HG03196 (cell line): Measurements from ENCODE around the gene ANKRD35.
"Not testable (repeated sequence)": the region's sequence is repeated elsewhere in the genome, so short reads cannot be mapped to it uniquely, and the experiment has no call there.

Experiments used
- ATAC-seq: cut with Tn5 transposase; IDR thresholded peaks from one replicate; pipeline ENCODE4 v1.9.1; 2021; ENCODE audit not compliant: unreplicated experiment

The ANKRD35 gene

GRCh38 chr1:145885738-145886287 is at the start of gene ANKRD35:
ANKRD35 (minus strand) TSS chr1:145885866; CDS start chr1:145885758, 108 bp downstream.
- ATAC-seq, result peak; percentile 96

- not testable (repeated sequence) for ATAC-seq
Measured at GRCh38 chr1:145932522-145933009, 46.9 kb upstream of the ANKRD35 start.

- ATAC-seq, result no peak
Measured at GRCh38 chr1:145927916-145928643, 42.4 kb upstream of the ANKRD35 start.

- peak; percentile 94 for ATAC-seq
Measured at GRCh38 chr1:145927063-145927886, 41.6 kb upstream of the ANKRD35 start, which contains the start of gene RBM8A. RBM8A (minus strand) TSS chr1:145927484; CDS start chr1:145927426, 58 bp downstream.

GRCh38 chr1:145926686-145927062 is 41.0 kb upstream of the ANKRD35 start:
- ATAC-seq, result peak; percentile 3

- no peak for ATAC-seq
Measured at GRCh38 chr1:145922266-145922665, 36.6 kb upstream of the ANKRD35 start.

GRCh38 chr1:145920297-145920696 is 34.6 kb upstream of the ANKRD35 start:
- not testable (repeated sequence) for ATAC-seq

GRCh38 chr1:145918992-145919939 is 33.6 kb upstream of the ANKRD35 start:
- ATAC-seq, result peak; percentile 81

GRCh38 chr1:145918144-145918991 is 32.7 kb upstream of the ANKRD35 start, which contains the start of gene PEX11B:
PEX11B (minus strand) TSS chr1:145918717; CDS start chr1:145918688, 29 bp downstream.
- ATAC-seq, result peak; percentile 74

- no peak for ATAC-seq
Measured at GRCh38 chr1:145917595-145917994, 31.9 kb upstream of the ANKRD35 start.

GRCh38 chr1:145916745-145917144 is 31.1 kb upstream of the ANKRD35 start:
- ATAC-seq, result no peak

GRCh38 chr1:145912128-145912641 is 26.5 kb upstream of the ANKRD35 start:
- no peak for ATAC-seq

GRCh38 chr1:145908653-145909052 is 23.0 kb upstream of the ANKRD35 start:
- no peak for ATAC-seq

GRCh38 chr1:145906954-145907753 is 21.5 kb upstream of the ANKRD35 start:
- no peak for ATAC-seq

GRCh38 chr1:145901312-145902021 is 15.8 kb upstream of the ANKRD35 start:
- ATAC-seq, result no peak

GRCh38 chr1:145898756-145899155 is 13.1 kb upstream of the ANKRD35 start:
- no peak for ATAC-seq

- ATAC-seq, result no peak
Measured at GRCh38 chr1:145897969-145898368, 12.3 kb upstream of the ANKRD35 start.

- no peak for ATAC-seq
Measured at GRCh38 chr1:145895471-145895870, 9.8 kb upstream of the ANKRD35 start.
